Measurements from ENCODE around the gene PLVAP.

DNA sequence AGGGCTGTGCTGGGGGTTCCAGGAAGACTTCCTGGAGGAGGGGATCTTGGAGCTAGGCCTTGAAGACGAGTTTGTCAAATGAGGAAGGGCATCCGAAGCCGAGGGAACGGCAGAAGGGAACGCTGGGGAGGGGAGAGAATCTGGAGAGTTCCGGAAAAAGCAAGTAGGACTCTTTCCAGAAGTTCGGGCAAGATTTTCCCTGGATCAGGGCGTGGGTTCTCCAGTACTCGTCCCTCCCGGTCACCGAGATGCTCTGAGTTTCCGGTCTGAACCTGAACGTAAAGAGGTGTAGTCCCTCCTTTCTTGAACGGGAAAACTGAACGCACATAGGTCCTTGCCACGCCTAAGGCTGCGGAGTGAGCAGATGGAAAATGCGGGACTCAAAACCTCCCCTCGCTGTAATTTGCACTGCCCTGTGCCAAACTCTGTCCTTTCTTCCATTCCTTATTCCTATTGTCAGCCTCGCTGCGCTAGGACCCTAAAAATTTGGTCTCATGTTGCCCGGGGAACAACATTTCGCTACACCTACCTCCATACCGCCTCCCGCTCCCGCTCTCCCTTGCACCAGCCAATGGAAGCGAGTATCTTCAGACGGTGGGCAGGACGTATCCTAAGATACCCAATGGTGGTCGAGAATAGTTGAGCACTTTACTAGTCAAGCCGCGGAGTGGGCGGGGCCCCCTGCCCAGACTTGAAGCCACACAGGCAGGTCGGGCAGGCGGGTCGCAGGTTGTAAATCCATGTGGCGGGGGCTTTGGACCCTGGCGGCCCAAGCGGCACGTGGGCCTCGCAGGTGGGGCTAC lies 40.1 kb downstream of the PLVAP start, which contains the start of gene GTPBP3:
- peak; percentile 63 for TF ChIP-seq POLR2A (IDR thresholded peaks at IDR 0.05; ENCODE audit: low read length)
- TF ChIP-seq GATA1 (IDR thresholded peaks at IDR 0.05; ENCODE audit: low read depth, low read length) = no peak

All from erythroblast (primary cell).